GM12872 (cell line): ENCODE measurements around the gene OR1N2.

ENCODE experiments used
- CTCF ChIP-seq: IDR thresholded peaks from 3 replicates; pipeline ENCODE4 v1.5.1; 2011; ENCODE audit warnings: low read depth, mild to moderate bottlenecking, low read length, moderate library complexity; ENCODE audit not compliant: insufficient read depth

The OR1N2 gene

GRCh38 chr9:122527193-122527592 lies 25.7 kb upstream of the OR1N2 start, which contains the start of gene OR1N1:
TSS of gene OR1N1 (minus strand) at chr9:122527293. CDS start at chr9:122527293, 0 bp downstream.
- TF ChIP-seq CTCF = no peak

- no peak for TF ChIP-seq CTCF
These were observed 16.8 kb upstream of the OR1N2 start for GRCh38 chr9:122536134-122536533.

- no peak for TF ChIP-seq CTCF
These were observed 14.2 kb upstream of the OR1N2 start for GRCh38 chr9:122538757-122539156.

- TF ChIP-seq CTCF = no peak
These were observed 6.7 kb upstream of the OR1N2 start for GRCh38 chr9:122546196-122546595.

GRCh38 chr9:122551371-122551770 lies 1.5 kb upstream of the OR1N2 start:
- no peak for TF ChIP-seq CTCF

GRCh38 chr9:122561446-122561845 lies 8.5 kb downstream of the OR1N2 start:
- TF ChIP-seq CTCF = no peak

GRCh38 chr9:122562134-122562760 lies 9.3 kb downstream of the OR1N2 start:
- TF ChIP-seq CTCF = no peak
